Neutrophil (primary cell): ENCODE results near the gene DISC1.

Experiments
- H3K27ac ChIP-seq: fragments of 200-600 bp; sonication (generic); 2 replicates; pipeline ENCODE4 v1.5.1; 2016; ENCODE audit warnings: mild to moderate bottlenecking, moderate library complexity
- H3K27me3 ChIP-seq: fragments of 200-600 bp; sonication (generic); 2 replicates; pipeline ENCODE4 v1.6.0; 2016; ENCODE audit warnings: mild to moderate bottlenecking
- H3K36me3 ChIP-seq: fragments of 200-600 bp; sonication (generic); 2 replicates; pipeline ENCODE4 v1.5.1; 2017
- H3K4me1 ChIP-seq, 2 experiments: fragments of 200-600 bp in 1 of 2; sonication (generic) in 1 of 2; 1 replicate in 1 of 2; 2 replicates in 1 of 2; pipeline versions ENCODE4 v1.5.1 to v1.6.1; 2013 to 2016; ENCODE audit warnings: low read depth in 1 of 2, low read length in 1 of 2, mild to moderate bottlenecking in 1 of 2, moderate library complexity in 1 of 2; ENCODE audit not compliant: control insufficient read depth in 1 of 2, insufficient read depth in 1 of 2
- H3K4me3 ChIP-seq, 2 experiments: fragments of 200-600 bp in 1 of 2; sonication (generic) in 1 of 2; 1 replicate in 1 of 2; 2 replicates in 1 of 2; pipeline ENCODE4 v1.5.1; 2013 to 2016; ENCODE audit warnings: low read depth in 1 of 2, low read length in 1 of 2, mild to moderate bottlenecking in 1 of 2, moderate library complexity in 1 of 2
- H3K9me3 ChIP-seq: fragments of 200-600 bp; sonication (generic); 2 replicates; pipeline ENCODE4 v1.5.1; 2016
- CTCF ChIP-seq: fragments of 200-600 bp; sonication (generic); IDR thresholded peaks from 2 replicates; pipeline ENCODE4 v1.5.1; 2016; ENCODE audit warnings: antibody characterized with exemption

The DISC1 gene

GRCh38 chr1:231694465-231695077 is 68.0 kb downstream of the DISC1 start:
- H3K4me1 ChIP-seq: peaks cover 7 to 15% of the 10 kb centered on the region in 2 experiments
- H3K27me3 ChIP-seq: no peaks in the 10 kb centered on the region
- no peak overlapping the region for H3K27ac ChIP-seq
- peaks cover 7% of the 10 kb centered on the region for H3K36me3 ChIP-seq
- H3K9me3 ChIP-seq: no peaks in the 10 kb centered on the region
- no peak for TF ChIP-seq CTCF
- H3K4me3 ChIP-seq: no peak overlapping the region

- no peak for TF ChIP-seq CTCF
- no peaks in the 10 kb centered on the region for H3K27me3 ChIP-seq
- H3K36me3 ChIP-seq: peaks cover 7% of the 10 kb centered on the region
- H3K27ac ChIP-seq: no peak overlapping the region
- no peak overlapping the region for H3K4me3 ChIP-seq
- peaks cover 4 to 6% of the 10 kb centered on the region in 2 experiments for H3K4me1 ChIP-seq
- H3K9me3 ChIP-seq: no peaks in the 10 kb centered on the region
Measured at GRCh38 chr1:231695439-231696255, 69.1 kb downstream of the DISC1 start.

- Histone ChIP-seq H3K4me1 (peaks cover under 1 to 14% of the 10 kb centered on the region in 2 experiments), H3K4me3 (no peak overlapping the region), H3K27ac (no peak overlapping the region), H3K9me3 (no peaks in the 10 kb centered on the region), H3K36me3 (peaks cover 6% of the 10 kb centered on the region), H3K27me3 (no peaks in the 10 kb centered on the region)
- no peak for TF ChIP-seq CTCF
Measured at GRCh38 chr1:231699784-231700183, 73.2 kb downstream of the DISC1 start.

- Histone ChIP-seq H3K9me3 (no peaks in the 10 kb centered on the region), H3K4me3 (no peak overlapping the region), H3K36me3 (peaks cover 6% of the 10 kb centered on the region), H3K27me3 (no peaks in the 10 kb centered on the region), H3K4me1 (peaks cover 0 to 17% of the 10 kb centered on the region in 2 experiments), H3K27ac (no peak overlapping the region)
- no peak for TF ChIP-seq CTCF
Measured at GRCh38 chr1:231701306-231701705, 74.7 kb downstream of the DISC1 start.

- TF ChIP-seq CTCF: no peak
- Histone ChIP-seq H3K4me1 (peaks cover 0 to 21% of the 10 kb centered on the region in 2 experiments), H3K27me3 (no peaks in the 10 kb centered on the region), H3K4me3 (no peak overlapping the region), H3K36me3 (peaks cover 6% of the 10 kb centered on the region), H3K9me3 (no peaks in the 10 kb centered on the region), H3K27ac (no peak overlapping the region)
Measured at GRCh38 chr1:231702331-231702730, 75.7 kb downstream of the DISC1 start.
